HepG2 (cell line): ENCODE results near the gene DZANK1. TPM values are rescaled to one million over a fixed set of nuclear protein-coding genes. Genes with fewer than 3 reads are reported as not detected.

Experiments used
- ATAC-seq: fragments of 200-7000 bp; cut with Tn5 transposase; 3 replicates; pipeline ENCODE4 v1.9.1; 2020; ENCODE audit warnings: mild to moderate bottlenecking, moderate library complexity
- BruUV-seq: library from RNA; stranded (reverse); fragments of 400-500 nt; replicated peaks from 2 replicates; lab custom pipeline; 2021; lab: Mats Ljungman, UMichigan
- CTCF ChIA-PET: fragments of 300-600 bp; formaldehyde crosslinking; extraction: SDS; loops from one replicate; lab custom pipeline; 2021; ENCODE audit warnings: low total read pairs, inconsistent platforms, low intra/inter-chr PET ratio; lab: Yijun Ruan, JAX
- POLR2A ChIA-PET: fragments of 350-600 bp; sonication (Branson Sonifier 250); formaldehyde crosslinking; loops from one replicate; lab custom pipeline; 2020; ENCODE audit warnings: antibody characterized with exemption, inconsistent platforms; lab: Yijun Ruan, JAX
- DNase-seq: peaks from one replicate; pipeline ENCODE4 v3.0.0-alpha.2; 2015; ENCODE audit warnings: low spot score
- FAIRE-seq: peaks from 3 replicates; lab custom pipeline; 2011; peaks lifted over from hg19 to GRCh38; lab: Jason Lieb, UNC
- H2AFZ ChIP-seq: one replicate; pipeline ENCODE4 v1.6.1; 2011; ENCODE audit warnings: low read length, inconsistent platforms
- H3K27ac ChIP-seq: fragments of 300-600 bp; 3 replicates; pipeline ENCODE4 v1.8.0; 2011; ENCODE audit warnings: mixed run types, mild to moderate bottlenecking, mixed read lengths, low read length, inconsistent platforms; ENCODE audit not compliant: insufficient read depth; ENCODE audit errors: extremely low read length
- H3K27me3 ChIP-seq, 2 experiments: fragments of 200-600 bp in 1 of 2; 2 replicates in 1 of 2; 3 replicates in 1 of 2; pipeline versions ENCODE4 v1.6.0 to v1.8.0; 2011; ENCODE audit warnings: low read length in 2 of 2, mild to moderate bottlenecking in 2 of 2, moderate library complexity in 2 of 2, inconsistent platforms in 1 of 2; ENCODE audit not compliant: insufficient read depth in 2 of 2, control insufficient read depth in 1 of 2
- H3K36me3 ChIP-seq, 2 experiments: fragments of 200-600 bp in 1 of 2; replicated peaks in 1 of 2; 2 replicates in 1 of 2; 3 replicates in 1 of 2; pipeline versions ENCODE4 v1.5.1 to v1.8.0; 2011; ENCODE audit warnings: low read length in 2 of 2, inconsistent platforms in 1 of 2; ENCODE audit not compliant: insufficient read depth in 2 of 2, control insufficient read depth in 1 of 2
- H3K4me1 ChIP-seq: 2 replicates; pipeline ENCODE4 v1.5.1; 2012; ENCODE audit warnings: low read length, inconsistent platforms; ENCODE audit not compliant: insufficient read depth
- H3K4me2 ChIP-seq: 2 replicates; pipeline ENCODE4 v1.6.0; 2011; ENCODE audit warnings: low read depth, low read length, inconsistent platforms
- H3K4me3 ChIP-seq, 3 experiments: fragments of 200-600 bp in 1 of 3; sonication (generic), shearing (Covaris generic) in 1 of 3; replicated peaks in 1 of 3; 2 replicates each; pipeline ENCODE4 v1.5.1; 2011 to 2016; ENCODE audit warnings: low read length in 3 of 3, inconsistent platforms in 2 of 3, low read depth in 2 of 3, mild to moderate bottlenecking in 2 of 3, control low read depth in 1 of 3, mixed read lengths in 1 of 3; ENCODE audit not compliant: insufficient read depth in 1 of 3
- H3K79me2 ChIP-seq: one replicate; pipeline ENCODE4 v1.6.1; 2011; ENCODE audit warnings: low read length, inconsistent platforms; ENCODE audit not compliant: insufficient read depth
- H3K9ac ChIP-seq: 2 replicates; pipeline ENCODE4 v1.6.0; 2011; ENCODE audit warnings: mild to moderate bottlenecking, low read depth, low read length, inconsistent platforms; ENCODE audit not compliant: insufficient read depth
- H3K9me3 ChIP-seq: 2 replicates; pipeline ENCODE4 v1.5.1; 2012; ENCODE audit warnings: mild to moderate bottlenecking, low read length
- H4K20me1 ChIP-seq: 2 replicates; pipeline ENCODE4 v1.6.0; 2011; ENCODE audit warnings: inconsistent platforms, mild to moderate bottlenecking, low read length, moderate library complexity; ENCODE audit not compliant: insufficient read depth
- FOSL2 ChIP-seq: sonication (generic); formaldehyde crosslinking; IDR thresholded peaks from 2 replicates; pipeline ENCODE4 v1.4.0; 2020; ENCODE audit warnings: missing genetic modification reagents
- FOXA3 ChIP-seq: IDR thresholded peaks from 2 replicates; pipeline ENCODE4 v1.6.1; 2016; ENCODE audit warnings: missing genetic modification reagents, missing compliant biosample characterization
- GTF3A ChIP-seq: sonication (generic); formaldehyde crosslinking; conservative IDR thresholded peaks from 2 replicates; pipeline ENCODE4 v1.4.0; 2020; ENCODE audit warnings: mild to moderate bottlenecking, missing genetic modification reagents
- HMGA1 ChIP-seq: sonication (generic); formaldehyde crosslinking; conservative IDR thresholded peaks from 2 replicates; pipeline ENCODE4 v1.4.0; 2020; ENCODE audit warnings: missing genetic modification reagents
- KDM3A ChIP-seq: IDR thresholded peaks from 2 replicates; pipeline ENCODE4 v1.6.1; 2018; ENCODE audit warnings: low read depth, missing compliant biosample characterization
- KLF16 ChIP-seq, 2 experiments: sonication (generic) in 1 of 2; formaldehyde crosslinking in 1 of 2; IDR thresholded peaks; 2 replicates each; pipeline versions ENCODE4 v1.6.1 to v1.8.0; 2016 to 2023; ENCODE audit warnings: missing genetic modification reagents in 2 of 2, missing compliant biosample characterization in 1 of 2
- POLR2A ChIP-seq, 2 experiments: IDR thresholded peaks; 2 replicates each; pipeline ENCODE4 v1.6.1; 2011; ENCODE audit warnings: low read depth in 2 of 2, low read length in 2 of 2, mild to moderate bottlenecking in 1 of 2, moderate library complexity in 1 of 2; ENCODE audit not compliant: insufficient read depth in 1 of 2
- PTBP1 ChIP-seq: fragments of 200-400 bp; formaldehyde crosslinking; IDR thresholded peaks from 2 replicates; pipeline ENCODE4 v1.6.1; 2018; ENCODE audit warnings: low read length, low read depth; ENCODE audit not compliant: poor library complexity, severe bottlenecking
- SALL1 ChIP-seq: sonication (generic); formaldehyde crosslinking; IDR thresholded peaks from 2 replicates; pipeline ENCODE4 v1.8.0; 2022; ENCODE audit warnings: mild to moderate bottlenecking, missing genetic modification reagents
- ZIK1 ChIP-seq: sonication (generic); formaldehyde crosslinking; IDR thresholded peaks from 2 replicates; pipeline ENCODE4 v1.5.0; 2020; ENCODE audit warnings: mild to moderate bottlenecking, low read depth, missing genetic modification reagents, borderline replicate concordance
- ZNF367 ChIP-seq: sonication (generic); formaldehyde crosslinking; IDR thresholded peaks from 2 replicates; pipeline ENCODE4 v1.4.0; 2020; ENCODE audit warnings: missing genetic modification reagents, borderline replicate concordance
- ZNF598 ChIP-seq: sonication (generic); formaldehyde crosslinking; IDR thresholded peaks from 2 replicates; pipeline ENCODE4 v1.5.1; 2020; ENCODE audit warnings: mild to moderate bottlenecking, missing genetic modification reagents, borderline replicate concordance
- ZNF674 ChIP-seq: sonication (generic); formaldehyde crosslinking; IDR thresholded peaks from 2 replicates; pipeline ENCODE4 v1.5.0; 2020; ENCODE audit warnings: low read depth, mild to moderate bottlenecking, missing genetic modification reagents
- ZNF737 ChIP-seq: sonication (generic); formaldehyde crosslinking; IDR thresholded peaks from 2 replicates; pipeline ENCODE4 v1.5.0; 2020; ENCODE audit warnings: missing genetic modification reagents, mild to moderate bottlenecking, borderline replicate concordance
- ZNF766 ChIP-seq: sonication (generic); formaldehyde crosslinking; IDR thresholded peaks from 2 replicates; pipeline ENCODE4 v1.5.0; 2020; ENCODE audit warnings: missing genetic modification reagents, borderline replicate concordance
- ZSCAN29 ChIP-seq: sonication (generic); formaldehyde crosslinking; conservative IDR thresholded peaks from 2 replicates; pipeline ENCODE4 v1.4.0; 2020; ENCODE audit warnings: mild to moderate bottlenecking, missing genetic modification reagents
- ZXDC ChIP-seq: sonication (generic); formaldehyde crosslinking; IDR thresholded peaks from 2 replicates; pipeline ENCODE4 v1.5.0; 2020; ENCODE audit warnings: mild to moderate bottlenecking, missing genetic modification reagents
- WGBS: methylation state at CpG from one replicate; pipeline ENCODE4 v1.1.6; 2017; ENCODE audit warnings: low lambda C conversion rate; 5-methylcytosine and 5-hydroxymethylcytosine counted together
- in situ Hi-C: cut with HindIII; loops from 2 replicates; pipeline ENCODE4 v1.10.0; 2017; ENCODE audit warnings: low pct_unique_long_range_greater_than_20kb; ENCODE audit not compliant: extremely low pct_ligation_motif_present
- intact Hi-C: fragments of 100-400 bp; cut with micrococcal nuclease; formaldehyde crosslinking; loops from one replicate; pipeline ENCODE4 v1.10.0; 2022; ENCODE audit not compliant: unreplicated experiment
- polyA plus RNA-seq, 8 experiments: library from polyadenylated mRNA; depleted of rRNA in 3 of 8; stranded (reverse) in 7 of 8; unstranded in 1 of 8; fragments of >200 nt; fragmentation: Illumina TruSeq in 4 of 8; extraction: Trizol in 4 of 8; gene quantifications; 2 replicates each; pipeline versions ENCODE4 v1.2.1 to v1.2.3, GENCODE V29; 2011 to 2016; ENCODE audit warnings: low read depth in 4 of 8, missing spikeins in 1 of 8, mixed read lengths in 1 of 8; ENCODE audit not compliant: insufficient read depth in 1 of 8
- total RNA-seq, 5 experiments: library from RNA; depleted of rRNA; stranded (reverse); fragments of >200 nt; fragmentation: Illumina TruSeq; extraction: Trizol; gene quantifications; 2 replicates each; pipeline ENCODE4 v1.2.3, GENCODE V29; 2016; ENCODE audit warnings: low read depth in 1 of 5
- TF ChIP-seq, protein P1 (sequence below): sonication (generic); formaldehyde crosslinking; IDR thresholded peaks from 2 replicates; pipeline ENCODE4 v1.4.0; 2020; ENCODE audit warnings: mild to moderate bottlenecking, missing genetic modification reagents
- TF ChIP-seq, protein P2 (sequence below): sonication (generic); formaldehyde crosslinking; IDR thresholded peaks from 2 replicates; pipeline ENCODE4 v1.4.0; 2020; ENCODE audit warnings: missing genetic modification reagents, borderline replicate concordance

Gene DZANK1
- total and polyA plus RNA-seq, 2 of the 13 experiments (the other 11 are each of a cell fraction or from before 2014, with no cell fraction given) = 1.6 to 3.2 TPM

DNA sequence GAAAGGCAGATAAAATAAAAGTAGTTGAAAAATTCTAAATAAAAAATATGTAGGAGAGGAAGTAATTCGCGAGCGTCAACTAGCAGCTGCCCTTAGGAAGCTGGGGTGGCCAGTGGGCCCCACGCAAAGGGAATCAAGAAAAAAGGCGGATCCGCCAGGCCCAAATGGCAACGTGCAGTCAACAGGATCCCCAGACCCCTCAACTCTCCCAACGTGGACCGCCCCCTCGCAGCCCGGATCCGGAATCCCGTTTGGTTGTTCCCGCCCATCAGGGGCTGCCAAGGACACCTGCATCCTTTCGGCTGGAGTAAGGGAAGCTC is 296 bp downstream of the DZANK1 start:
- peaks cover 27% of the 10 kb centered on the region for H3K4me1 ChIP-seq
- peak overlapping the region; percentile 88 for H3K27ac ChIP-seq
- ChIA-PET CTCF (no interaction called here), POLR2A (interaction anchor here (0.7 to 3.2 kb wide), 17 partner anchors 9 to 178 kb away, joined by 3 to 78 read pairs (median 7); partner anchors contain the start of genes RBBP9, SEC23B, SMIM26 and ZNF133)
- in situ Hi-C loops = no loop called here
- H3K79me2 ChIP-seq = peaks cover 27% of the 10 kb centered on the region
- peak overlapping the region; percentile 85 for H3K4me2 ChIP-seq
- no TSS peak for BruUV-seq
- intact Hi-C loops = loop anchor here (1.0 to 10.0 kb wide), 3 partner anchors 50 to 142 kb away; partner anchors contain the start of gene DTD1
- WGBS = 2% methylated on average over 15 of the region's 15 CpGs
- no peaks in the 10 kb centered on the region for H4K20me1 ChIP-seq
- peaks cover 13 to 19% of the 10 kb centered on the region in 2 experiments for H3K36me3 ChIP-seq
- H3K27me3 ChIP-seq = no peaks in the 10 kb centered on the region; a peak in 1 of 5 replicates
- no peak for DNase-seq
- no peak for FAIRE-seq
- no peaks in the 10 kb centered on the region for H3K9me3 ChIP-seq
- H2AFZ ChIP-seq = peak overlapping the region; percentile 68
- peak overlapping the region; percentile 88 for H3K9ac ChIP-seq
- H3K4me3 ChIP-seq = peak overlapping the region; percentile 79 to 91 (median 83)
- peak; percentile 83 for ATAC-seq
- TF ChIP-seq ZNF598 = no peak
- 0 out of 2 replicates have a peak, but pooled peaks have one; percentile 61 for TF ChIP-seq ZSCAN29
- TF ChIP-seq, protein P1, sequence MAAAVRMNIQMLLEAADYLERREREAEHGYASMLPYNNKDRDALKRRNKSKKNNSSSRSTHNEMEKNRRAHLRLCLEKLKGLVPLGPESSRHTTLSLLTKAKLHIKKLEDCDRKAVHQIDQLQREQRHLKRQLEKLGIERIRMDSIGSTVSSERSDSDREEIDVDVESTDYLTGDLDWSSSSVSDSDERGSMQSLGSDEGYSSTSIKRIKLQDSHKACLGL (CRISPR knock-in tag) = 0 out of 2 replicates have a peak, but pooled peaks have one; percentile 10
- TF ChIP-seq SALL1 (CRISPR knock-in tag) = no peak
- TF ChIP-seq ZIK1 (CRISPR knock-in tag) = no peak
- no peak for TF ChIP-seq ZNF737 (CRISPR knock-in tag)
- TF ChIP-seq ZNF674 (CRISPR knock-in tag) = no peak
- no peak for TF ChIP-seq KDM3A
- TF ChIP-seq FOXA3 (CRISPR knock-in tag) = no peak
- no peak for TF ChIP-seq ZXDC (CRISPR knock-in tag)
- 0 out of 2 replicates have a peak, but pooled peaks have one; percentile 7 for TF ChIP-seq ZNF367 (CRISPR knock-in tag)
- TF ChIP-seq, protein P2, sequence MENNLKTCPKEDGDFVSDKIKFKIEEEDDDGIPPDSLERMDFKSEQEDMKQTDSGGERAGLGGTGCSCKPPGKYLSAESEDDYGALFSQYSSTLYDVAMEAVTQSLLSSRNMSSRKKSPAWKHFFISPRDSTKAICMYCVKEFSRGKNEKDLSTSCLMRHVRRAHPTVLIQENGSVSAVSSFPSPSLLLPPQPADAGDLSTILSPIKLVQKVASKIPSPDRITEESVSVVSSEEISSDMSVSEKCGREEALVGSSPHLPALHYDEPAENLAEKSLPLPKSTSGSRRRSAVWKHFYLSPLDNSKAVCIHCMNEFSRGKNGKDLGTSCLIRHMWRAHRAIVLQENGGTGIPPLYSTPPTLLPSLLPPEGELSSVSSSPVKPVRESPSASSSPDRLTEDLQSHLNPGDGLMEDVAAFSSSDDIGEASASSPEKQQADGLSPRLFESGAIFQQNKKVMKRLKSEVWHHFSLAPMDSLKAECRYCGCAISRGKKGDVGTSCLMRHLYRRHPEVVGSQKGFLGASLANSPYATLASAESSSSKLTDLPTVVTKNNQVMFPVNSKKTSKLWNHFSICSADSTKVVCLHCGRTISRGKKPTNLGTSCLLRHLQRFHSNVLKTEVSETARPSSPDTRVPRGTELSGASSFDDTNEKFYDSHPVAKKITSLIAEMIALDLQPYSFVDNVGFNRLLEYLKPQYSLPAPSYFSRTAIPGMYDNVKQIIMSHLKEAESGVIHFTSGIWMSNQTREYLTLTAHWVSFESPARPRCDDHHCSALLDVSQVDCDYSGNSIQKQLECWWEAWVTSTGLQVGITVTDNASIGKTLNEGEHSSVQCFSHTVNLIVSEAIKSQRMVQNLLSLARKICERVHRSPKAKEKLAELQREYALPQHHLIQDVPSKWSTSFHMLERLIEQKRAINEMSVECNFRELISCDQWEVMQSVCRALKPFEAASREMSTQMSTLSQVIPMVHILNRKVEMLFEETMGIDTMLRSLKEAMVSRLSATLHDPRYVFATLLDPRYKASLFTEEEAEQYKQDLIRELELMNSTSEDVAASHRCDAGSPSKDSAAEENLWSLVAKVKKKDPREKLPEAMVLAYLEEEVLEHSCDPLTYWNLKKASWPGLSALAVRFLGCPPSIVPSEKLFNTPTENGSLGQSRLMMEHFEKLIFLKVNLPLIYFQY = peak; percentile 5; the same call in 1 of the 2 replicates
- no peak for TF ChIP-seq GTF3A
- TF ChIP-seq KLF16 (CRISPR knock-in tag; IDR thresholded peaks at IDR 0.05) = no peak; a peak in 1 of 4 replicates
- TF ChIP-seq POLR2A (IDR thresholded peaks at IDR 0.05; ENCODE audit: insufficient read depth in 1 of 2, low read depth in 2 of 2, low read length in 2 of 2) = peak; percentile 56 to 73; a peak in 3 of 4 replicates
- TF ChIP-seq FOSL2 (CRISPR knock-in tag) = no peak
- no peak for TF ChIP-seq PTBP1
- TF ChIP-seq ZNF766 (CRISPR knock-in tag) = 0 out of 2 replicates have a peak, but pooled peaks have one; percentile 0
- no peak for TF ChIP-seq HMGA1 (CRISPR knock-in tag)
